Measurements from ENCODE around the gene FOXJ3. TPM values are rescaled to one million over a fixed set of nuclear protein-coding genes. Genes with fewer than 3 reads are reported as not detected.

FOXJ3 gene
- total and polyA plus RNA-seq, 2 of the 13 experiments (the other 11 are each of a cell fraction or from before 2014, with no cell fraction given): 16.6 to 48.5 TPM

- POLR2A ChIA-PET: no interaction called here
- H3K36me3 ChIP-seq (replicated peaks in 1 of 2; ENCODE audit: control insufficient read depth in 1 of 2, insufficient read depth in 2 of 2, low read length in 2 of 2): peaks cover 4 to 23% of the 10 kb centered on the region in 2 experiments
- H3K27me3 ChIP-seq (ENCODE audit: control insufficient read depth in 1 of 2, insufficient read depth in 2 of 2, low read length in 2 of 2): no peaks in the 10 kb centered on the region
- no TSS peak for BruUV-seq (replicated peaks)
- WGBS (ENCODE audit: low lambda C conversion rate): 100% methylated on average over 1 of the region's 1 CpG
- intact Hi-C loops (cut with micrococcal nuclease; ENCODE audit: unreplicated experiment) (no loop called here), in situ Hi-C loops (cut with HindIII; ENCODE audit: extremely low pct_ligation_motif_present, low pct_unique_long_range_greater_than_20kb) (no loop called here)
- no peak overlapping the region for H3K4me3 ChIP-seq (replicated peaks in 1 of 3; ENCODE audit: insufficient read depth in 1 of 3, low read depth in 2 of 3, low read length in 3 of 3)
- DNase-seq (ENCODE audit: low spot score) (no peak), FAIRE-seq (no peak), ATAC-seq (peak; percentile 28; the same call in 1 of the 3 replicates)
- H3K4me2 ChIP-seq (ENCODE audit: low read depth, low read length): no peak overlapping the region
- CTCF ChIA-PET (ENCODE audit: low intra/inter-chr PET ratio, low total read pairs): no interaction called here
- no peaks in the 10 kb centered on the region; the same call in 1 of the 2 replicates for H3K9me3 ChIP-seq (ENCODE audit: low read length)
- H4K20me1 ChIP-seq (ENCODE audit: insufficient read depth, low read length): peaks cover 6% of the 10 kb centered on the region
- no peak overlapping the region for H3K27ac ChIP-seq (ENCODE audit: extremely low read length, insufficient read depth, low read length)
- H3K79me2 ChIP-seq (ENCODE audit: insufficient read depth, low read length): peaks cover 44% of the 10 kb centered on the region
- no peak overlapping the region for H2AFZ ChIP-seq (ENCODE audit: low read length)
- no peaks in the 10 kb centered on the region for H3K4me1 ChIP-seq (ENCODE audit: insufficient read depth, low read length)
- no peak overlapping the region for H3K9ac ChIP-seq (ENCODE audit: insufficient read depth, low read depth, low read length)
- TF ChIP-seq, protein P1, sequence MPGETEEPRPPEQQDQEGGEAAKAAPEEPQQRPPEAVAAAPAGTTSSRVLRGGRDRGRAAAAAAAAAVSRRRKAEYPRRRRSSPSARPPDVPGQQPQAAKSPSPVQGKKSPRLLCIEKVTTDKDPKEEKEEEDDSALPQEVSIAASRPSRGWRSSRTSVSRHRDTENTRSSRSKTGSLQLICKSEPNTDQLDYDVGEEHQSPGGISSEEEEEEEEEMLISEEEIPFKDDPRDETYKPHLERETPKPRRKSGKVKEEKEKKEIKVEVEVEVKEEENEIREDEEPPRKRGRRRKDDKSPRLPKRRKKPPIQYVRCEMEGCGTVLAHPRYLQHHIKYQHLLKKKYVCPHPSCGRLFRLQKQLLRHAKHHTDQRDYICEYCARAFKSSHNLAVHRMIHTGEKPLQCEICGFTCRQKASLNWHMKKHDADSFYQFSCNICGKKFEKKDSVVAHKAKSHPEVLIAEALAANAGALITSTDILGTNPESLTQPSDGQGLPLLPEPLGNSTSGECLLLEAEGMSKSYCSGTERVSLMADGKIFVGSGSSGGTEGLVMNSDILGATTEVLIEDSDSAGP (CRISPR knock-in tag; IDR thresholded peaks at IDR 0.05; ENCODE audit: borderline replicate concordance): no peak
- TF ChIP-seq ZNF781 (CRISPR knock-in tag; IDR thresholded peaks at IDR 0.05; ENCODE audit: borderline replicate concordance, not compliant biosample characterization) (no peak), KLF16 (CRISPR knock-in tag; IDR thresholded peaks at IDR 0.05) (no peak), MAFF (IDR thresholded peaks at IDR 0.05; ENCODE audit: low read depth, low read length) (peak; percentile 57), RERE (CRISPR knock-in tag; IDR thresholded peaks at IDR 0.05; ENCODE audit: low read depth) (no peak), REPIN1 (CRISPR knock-in tag; IDR thresholded peaks at IDR 0.05; ENCODE audit: borderline replicate concordance, low read depth) (no peak), ZBTB34 (CRISPR knock-in tag; IDR thresholded peaks at IDR 0.05) (no peak), ZNF207 (IDR thresholded peaks at IDR 0.05; ENCODE audit: borderline replicate concordance) (no peak), ZNF816 (CRISPR knock-in tag; IDR thresholded peaks at IDR 0.05; ENCODE audit: borderline replicate concordance) (no peak), MAFK (conservative IDR thresholded peaks at IDR 0.05 in 1 of 2, IDR thresholded peaks at IDR 0.05 in 1 of 2; ENCODE audit: low read length in 2 of 2) (peak in 1 of 2 experiments; percentile 55; a peak in 3 of 4 replicates), ZBTB1 (CRISPR knock-in tag; IDR thresholded peaks at IDR 0.05; ENCODE audit: borderline replicate concordance) (no peak), MEF2D (CRISPR knock-in tag; IDR thresholded peaks at IDR 0.05) (no peak), ZNF282 (IDR thresholded peaks at IDR 0.05; ENCODE audit: partially characterized antibody) (no peak)
- TF ChIP-seq, protein P2, sequence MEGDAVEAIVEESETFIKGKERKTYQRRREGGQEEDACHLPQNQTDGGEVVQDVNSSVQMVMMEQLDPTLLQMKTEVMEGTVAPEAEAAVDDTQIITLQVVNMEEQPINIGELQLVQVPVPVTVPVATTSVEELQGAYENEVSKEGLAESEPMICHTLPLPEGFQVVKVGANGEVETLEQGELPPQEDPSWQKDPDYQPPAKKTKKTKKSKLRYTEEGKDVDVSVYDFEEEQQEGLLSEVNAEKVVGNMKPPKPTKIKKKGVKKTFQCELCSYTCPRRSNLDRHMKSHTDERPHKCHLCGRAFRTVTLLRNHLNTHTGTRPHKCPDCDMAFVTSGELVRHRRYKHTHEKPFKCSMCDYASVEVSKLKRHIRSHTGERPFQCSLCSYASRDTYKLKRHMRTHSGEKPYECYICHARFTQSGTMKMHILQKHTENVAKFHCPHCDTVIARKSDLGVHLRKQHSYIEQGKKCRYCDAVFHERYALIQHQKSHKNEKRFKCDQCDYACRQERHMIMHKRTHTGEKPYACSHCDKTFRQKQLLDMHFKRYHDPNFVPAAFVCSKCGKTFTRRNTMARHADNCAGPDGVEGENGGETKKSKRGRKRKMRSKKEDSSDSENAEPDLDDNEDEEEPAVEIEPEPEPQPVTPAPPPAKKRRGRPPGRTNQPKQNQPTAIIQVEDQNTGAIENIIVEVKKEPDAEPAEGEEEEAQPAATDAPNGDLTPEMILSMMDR (CRISPR knock-in tag; IDR thresholded peaks at IDR 0.05): peak; percentile 12; the same call in 1 of the 2 replicates
Measured at GRCh38 chr1:42302034-42302433, 33.0 kb downstream of the FOXJ3 start.
